KMS-11 (cell line): Measurements from ENCODE around the gene OTOS.

Source experiments
- H2AFZ ChIP-seq: fragments of 200-600 bp; sonication (generic); 2 replicates; pipeline ENCODE4 v1.6.1; 2016; ENCODE audit warnings: antibody characterized with exemption, mixed run types, low read depth
- H3K27ac ChIP-seq: fragments of 200-600 bp; sonication (generic); 2 replicates; pipeline ENCODE4 v1.6.1; 2016; ENCODE audit warnings: mild to moderate bottlenecking, mixed run types
- H3K27me3 ChIP-seq: fragments of 200-600 bp; sonication (generic); 2 replicates; pipeline ENCODE4 v1.6.1; 2017; ENCODE audit warnings: mild to moderate bottlenecking, low read depth, mixed run types, moderate library complexity; ENCODE audit not compliant: insufficient read depth
- H3K36me3 ChIP-seq: fragments of 200-600 bp; sonication (generic); 2 replicates; pipeline ENCODE4 v1.6.1; 2017; ENCODE audit warnings: mild to moderate bottlenecking, mixed run types; ENCODE audit not compliant: insufficient read depth
- H3K4me1 ChIP-seq: fragments of 200-600 bp; sonication (generic); 2 replicates; pipeline ENCODE4 v1.6.1; 2016; ENCODE audit warnings: mild to moderate bottlenecking, low read depth, mixed run types; ENCODE audit not compliant: poor library complexity, severe bottlenecking
- H3K4me2 ChIP-seq: fragments of 200-600 bp; sonication (generic); 2 replicates; pipeline ENCODE4 v1.7.0; 2016; ENCODE audit warnings: mild to moderate bottlenecking, mixed run types
- H3K4me3 ChIP-seq: fragments of 200-600 bp; sonication (generic); IDR thresholded peaks from 2 replicates; pipeline ENCODE4 v1.6.1; 2017; ENCODE audit warnings: low read depth, low read length, mixed read lengths; ENCODE audit not compliant: insufficient read depth
- H3K79me2 ChIP-seq: fragments of 200-600 bp; sonication (generic); 2 replicates; pipeline ENCODE4 v1.6.1; 2016; ENCODE audit warnings: low read depth, mixed run types; ENCODE audit not compliant: insufficient read depth
- H3K9ac ChIP-seq: fragments of 200-600 bp; sonication (generic); 2 replicates; pipeline ENCODE4 v1.6.1; 2016; ENCODE audit warnings: mild to moderate bottlenecking, mixed run types
- H4K20me1 ChIP-seq: fragments of 200-600 bp; sonication (generic); 2 replicates; pipeline ENCODE4 v1.6.1; 2016; ENCODE audit warnings: mild to moderate bottlenecking, mixed run types; ENCODE audit not compliant: insufficient read depth
- TF ChIP-seq, protein P1 (sequence below): fragments of 200-600 bp; sonication (generic); conservative IDR thresholded peaks from 2 replicates; pipeline ENCODE4 v1.6.1; 2017; ENCODE audit warnings: low read depth, mild to moderate bottlenecking, antibody characterized with exemption, low read length, moderate library complexity, mixed read lengths

Gene OTOS

DNA sequence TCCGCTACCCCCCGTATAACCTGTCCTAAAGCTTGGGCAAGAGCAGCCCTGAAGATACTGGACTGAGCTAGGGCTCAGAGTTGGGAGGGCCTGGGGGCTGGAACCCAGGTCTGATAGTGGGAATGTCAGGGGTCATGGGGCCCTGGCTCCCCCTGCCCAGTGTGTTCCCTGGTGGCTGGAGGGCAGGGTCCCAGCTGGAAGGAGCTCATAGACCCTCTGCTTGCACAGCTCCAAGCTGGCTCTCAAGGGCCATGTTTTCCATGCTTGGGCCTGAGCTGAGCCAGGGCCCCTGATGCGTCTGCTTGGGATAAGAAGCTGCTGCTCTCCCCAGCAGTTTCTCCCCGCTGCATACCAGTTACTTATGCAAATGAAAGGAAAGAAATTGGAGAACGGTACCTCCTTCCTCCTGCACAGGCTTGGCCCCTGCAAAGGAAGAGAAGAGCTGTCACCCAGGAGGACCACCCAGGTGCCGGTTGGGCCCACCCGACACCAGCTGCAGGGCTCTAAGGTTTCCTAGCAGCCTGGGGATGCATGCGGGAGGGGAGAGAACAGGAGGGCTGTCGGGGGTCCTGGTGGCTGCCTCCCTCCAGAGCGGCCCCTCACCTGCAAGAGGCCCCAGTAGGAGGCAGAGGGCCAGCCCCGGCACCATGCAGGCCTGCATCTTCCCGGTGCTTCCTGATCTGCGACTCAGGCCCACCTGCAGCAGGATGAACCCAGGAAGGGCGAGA is 628 bp downstream of the OTOS start:
- H3K27ac ChIP-seq: no peak overlapping the region
- H3K4me1 ChIP-seq: peaks cover 4% of the 10 kb centered on the region
- no peak overlapping the region for H3K9ac ChIP-seq

DNA sequence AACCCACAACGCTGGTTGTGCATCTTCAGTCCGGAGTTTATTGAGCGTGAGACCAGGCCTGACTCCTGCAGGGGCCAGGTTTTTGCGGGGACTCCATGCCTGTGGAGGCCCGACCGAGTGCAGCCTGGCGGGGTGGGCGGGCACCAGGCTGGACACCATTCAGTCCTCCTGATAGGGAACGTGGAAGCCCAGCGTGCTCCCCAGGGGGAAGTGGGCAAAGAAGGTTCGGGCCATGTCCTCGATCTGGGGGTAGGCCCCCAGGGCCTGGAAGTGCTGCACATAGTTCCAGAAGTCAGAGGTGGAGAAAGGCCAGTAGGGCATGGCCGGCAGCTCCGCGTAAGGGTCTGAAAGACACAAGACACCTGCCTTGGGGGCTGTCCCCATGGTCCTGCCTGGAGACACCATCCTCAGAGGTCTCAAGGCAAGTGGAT is 1.4 kb downstream of the OTOS start:
- Histone ChIP-seq H3K4me1 (peaks cover 4% of the 10 kb centered on the region), H3K4me3 (no peak overlapping the region), H3K27ac (no peak overlapping the region), H3K27me3 (peaks cover 13% of the 10 kb centered on the region; the same call in 1 of the 2 replicates), H3K4me2 (no peak overlapping the region), H3K9ac (no peak overlapping the region), H3K36me3 (no peaks in the 10 kb centered on the region), H4K20me1 (no peaks in the 10 kb centered on the region), H3K79me2 (peaks cover 15% of the 10 kb centered on the region), H2AFZ (no peak overlapping the region)
- TF ChIP-seq, protein P1, sequence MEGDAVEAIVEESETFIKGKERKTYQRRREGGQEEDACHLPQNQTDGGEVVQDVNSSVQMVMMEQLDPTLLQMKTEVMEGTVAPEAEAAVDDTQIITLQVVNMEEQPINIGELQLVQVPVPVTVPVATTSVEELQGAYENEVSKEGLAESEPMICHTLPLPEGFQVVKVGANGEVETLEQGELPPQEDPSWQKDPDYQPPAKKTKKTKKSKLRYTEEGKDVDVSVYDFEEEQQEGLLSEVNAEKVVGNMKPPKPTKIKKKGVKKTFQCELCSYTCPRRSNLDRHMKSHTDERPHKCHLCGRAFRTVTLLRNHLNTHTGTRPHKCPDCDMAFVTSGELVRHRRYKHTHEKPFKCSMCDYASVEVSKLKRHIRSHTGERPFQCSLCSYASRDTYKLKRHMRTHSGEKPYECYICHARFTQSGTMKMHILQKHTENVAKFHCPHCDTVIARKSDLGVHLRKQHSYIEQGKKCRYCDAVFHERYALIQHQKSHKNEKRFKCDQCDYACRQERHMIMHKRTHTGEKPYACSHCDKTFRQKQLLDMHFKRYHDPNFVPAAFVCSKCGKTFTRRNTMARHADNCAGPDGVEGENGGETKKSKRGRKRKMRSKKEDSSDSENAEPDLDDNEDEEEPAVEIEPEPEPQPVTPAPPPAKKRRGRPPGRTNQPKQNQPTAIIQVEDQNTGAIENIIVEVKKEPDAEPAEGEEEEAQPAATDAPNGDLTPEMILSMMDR: no peak

More for the DNA sequence above, 628 bp downstream of the OTOS start:
- H2AFZ ChIP-seq: no peak overlapping the region
- TF ChIP-seq, protein P1: no peak
- H3K4me3 ChIP-seq: no peak overlapping the region
- no peak overlapping the region for H3K4me2 ChIP-seq
- H4K20me1 ChIP-seq: no peaks in the 10 kb centered on the region
- peaks cover 13% of the 10 kb centered on the region; the same call in 1 of the 2 replicates for H3K27me3 ChIP-seq
- peaks cover 11% of the 10 kb centered on the region for H3K79me2 ChIP-seq
- no peaks in the 10 kb centered on the region for H3K36me3 ChIP-seq

DNA sequence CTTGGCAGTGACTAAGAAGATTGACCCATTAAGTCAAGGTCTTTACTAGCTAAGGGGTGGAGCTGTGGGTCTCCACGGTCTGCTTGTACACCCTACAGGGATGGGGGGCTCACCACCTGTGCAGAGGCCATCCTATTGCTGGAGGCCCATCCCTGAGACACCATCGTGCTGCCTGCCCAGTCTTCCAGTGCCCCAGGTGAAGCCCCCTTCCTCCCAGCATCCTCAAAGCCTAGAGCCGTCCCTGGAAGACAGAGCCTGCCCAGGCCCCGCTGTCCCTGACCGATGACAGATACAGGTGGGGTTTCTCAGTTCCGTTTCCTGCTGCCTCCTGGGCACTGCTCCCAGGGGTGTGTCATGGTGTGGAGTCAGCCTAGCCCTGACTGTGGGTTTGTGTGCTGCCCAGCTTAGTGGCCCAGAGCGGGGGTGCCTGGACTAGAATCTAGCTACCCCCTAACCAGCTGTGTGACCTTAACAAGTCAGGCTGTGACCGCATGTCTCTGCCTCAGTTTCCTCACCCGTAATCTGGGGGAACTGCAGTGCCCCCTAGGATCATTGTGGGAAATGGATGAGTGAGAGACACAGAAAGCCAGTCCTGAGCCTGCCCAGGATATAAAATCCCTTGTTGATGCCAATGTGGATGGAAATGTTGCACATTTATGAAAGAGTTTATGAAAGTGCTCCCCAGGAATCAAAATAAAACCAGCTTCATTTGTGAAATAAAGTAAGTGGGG is 2.0 kb downstream of the OTOS start:
- Histone ChIP-seq H3K36me3 (no peaks in the 10 kb centered on the region), H3K79me2 (peaks cover 15% of the 10 kb centered on the region), H3K27me3 (peaks cover 13% of the 10 kb centered on the region; the same call in 1 of the 2 replicates), H2AFZ (no peak overlapping the region), H3K4me2 (no peak overlapping the region), H3K27ac (no peak overlapping the region), H4K20me1 (no peaks in the 10 kb centered on the region), H3K9ac (no peak overlapping the region), H3K4me1 (peaks cover 4% of the 10 kb centered on the region), H3K4me3 (no peak overlapping the region)
- TF ChIP-seq, protein P1: no peak

DNA sequence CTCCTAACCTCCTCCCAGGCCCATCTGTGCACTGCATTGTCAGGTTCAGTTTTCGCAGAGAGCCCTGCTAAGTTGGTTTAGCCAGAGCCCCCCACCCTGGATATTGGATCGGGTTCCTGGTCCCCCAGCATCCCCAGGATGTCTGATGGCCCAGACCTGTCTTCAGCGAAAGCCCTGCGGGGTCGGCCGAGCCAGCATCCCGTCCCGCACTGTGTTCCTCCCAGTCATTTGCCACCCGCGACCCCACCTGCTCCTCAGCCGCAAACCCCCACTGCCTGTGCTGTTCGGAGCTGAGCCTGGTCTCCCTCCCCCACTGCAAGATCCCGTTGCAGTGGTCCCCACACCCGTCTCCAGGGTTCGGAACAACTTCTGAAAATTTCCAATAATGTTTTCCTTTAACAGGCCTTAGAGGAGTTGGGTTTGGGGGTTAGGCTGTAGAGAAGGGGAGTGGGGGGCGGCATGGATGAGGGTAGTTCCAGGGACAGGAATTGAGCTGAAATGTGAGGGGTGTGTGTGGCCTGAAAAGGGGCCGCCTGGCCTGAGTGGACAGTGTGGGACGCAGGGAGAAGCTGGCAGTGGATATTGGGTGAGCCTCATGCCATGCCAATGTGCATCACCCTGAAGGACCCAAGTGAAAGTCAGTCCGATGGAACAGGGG is 2.7 kb downstream of the OTOS start:
- TF ChIP-seq, protein P1: no peak
- peaks cover 4% of the 10 kb centered on the region for H3K4me1 ChIP-seq
- H3K36me3 ChIP-seq: no peaks in the 10 kb centered on the region
- no peak overlapping the region for H3K4me2 ChIP-seq
- H3K4me3 ChIP-seq: no peak overlapping the region
- no peak overlapping the region for H3K9ac ChIP-seq
- H4K20me1 ChIP-seq: no peaks in the 10 kb centered on the region
- no peak overlapping the region for H3K27ac ChIP-seq
- peaks cover 13% of the 10 kb centered on the region; the same call in 1 of the 2 replicates for H3K27me3 ChIP-seq
- H2AFZ ChIP-seq: no peak overlapping the region
- H3K79me2 ChIP-seq: peaks cover 15% of the 10 kb centered on the region
